ENCODE results near the gene HAT1.
A peak's percentile ranks its signal among the peaks of the same experiment; 100 is the strongest.

The HAT1 gene

DNA sequence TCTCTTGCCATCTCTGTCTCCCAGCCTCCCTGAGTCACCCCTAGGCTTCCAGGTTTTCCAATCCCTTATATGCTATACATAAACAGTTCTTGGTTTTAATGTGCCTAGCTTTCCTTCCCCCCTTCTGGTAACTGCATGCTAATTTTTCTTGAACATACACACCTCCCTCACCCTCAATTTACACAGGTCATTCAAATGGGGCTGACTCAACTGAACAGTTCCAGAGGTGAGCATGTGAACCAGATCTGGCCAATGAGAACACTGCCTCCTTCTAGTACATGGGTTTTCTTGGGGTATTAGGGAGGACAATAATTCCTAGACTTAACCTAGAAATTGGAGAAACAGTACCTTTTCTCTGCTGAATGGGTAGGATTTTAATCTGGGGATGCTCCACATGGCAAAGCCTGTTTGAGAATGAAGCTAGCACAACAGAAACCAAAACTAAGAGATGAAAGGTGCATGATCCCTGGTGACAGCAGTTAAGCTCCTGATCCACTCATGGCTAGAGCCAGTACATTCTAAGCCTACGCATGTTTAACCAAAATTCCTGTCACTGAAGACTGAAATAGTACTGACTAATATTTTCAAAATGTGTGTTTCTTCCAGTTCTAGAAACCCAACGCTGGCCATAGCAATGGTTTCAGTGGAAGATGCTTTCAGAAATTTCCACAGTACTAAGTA, 40.0 kb upstream of the HAT1 start:
- H2AFZ ChIP-seq (ENCODE audit: low read depth, low read length): no peak overlapping the region

DNA sequence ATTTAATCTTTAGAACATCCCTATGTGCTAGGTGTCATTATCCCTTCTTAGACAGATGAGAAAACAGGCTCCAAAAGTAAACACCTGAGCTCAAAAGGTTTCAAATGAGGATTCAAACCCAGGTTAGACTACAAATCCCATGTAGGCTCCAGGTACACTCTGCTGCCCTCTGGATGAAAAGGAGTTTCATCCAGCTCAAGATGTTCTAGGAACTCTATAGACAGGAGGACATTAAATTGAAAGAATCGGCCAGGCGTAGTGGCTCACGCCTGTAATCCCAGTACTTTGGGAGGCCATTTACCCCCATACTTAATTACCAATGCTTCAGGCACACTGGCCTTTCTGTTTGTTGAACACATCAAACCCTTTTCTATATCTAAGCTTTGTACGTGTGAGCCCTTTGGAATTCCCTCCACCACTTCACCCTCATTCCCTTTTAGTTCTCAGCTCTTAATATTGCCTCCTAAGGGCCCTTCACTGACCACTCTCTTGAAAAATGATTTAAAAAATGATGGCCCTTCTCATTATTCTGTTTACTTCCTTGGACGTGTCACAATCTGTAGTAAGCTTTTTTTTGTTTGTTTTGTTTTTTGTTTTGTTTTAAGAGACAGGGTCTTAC, 38.9 kb upstream of the HAT1 start:
- Histone ChIP-seq H4K20me1 (ENCODE audit: insufficient read depth, low read length) (no peaks in the 10 kb centered on the region; the same call in 1 of the 2 replicates), H3K9ac (ENCODE audit: low read depth, low read length) (no peak overlapping the region), H3K4me3 (ENCODE audit: low read depth in 1 of 2, low read length in 2 of 2) (no peak overlapping the region), H2AFZ (ENCODE audit: low read depth, low read length) (no peak overlapping the region), H3K4me1 (ENCODE audit: insufficient read depth, low read length) (no peaks in the 10 kb centered on the region), H3K36me3 (ENCODE audit: insufficient read depth, low read length) (no peaks in the 10 kb centered on the region), H3K9me3 (ENCODE audit: insufficient read depth, low read length, severe bottlenecking) (no peaks in the 10 kb centered on the region), H3K27ac (ENCODE audit: low read length) (no peak overlapping the region), H3K79me2 (ENCODE audit: insufficient read depth, low read length) (peaks cover 27% of the 10 kb centered on the region), H3K4me2 (ENCODE audit: insufficient read depth, low read length) (no peak overlapping the region), H3K27me3 (ENCODE audit: insufficient read depth, low read length, poor library complexity) (no peaks in the 10 kb centered on the region)
- DNase-seq (no peak), ATAC-seq (ENCODE audit: insufficient read depth, low read depth) (no peak)
- no peak for TF ChIP-seq EZH2 (IDR thresholded peaks at IDR 0.05; ENCODE audit: borderline replicate concordance, low read depth, low read length, severe bottlenecking)
- TF ChIP-seq, protein P1, sequence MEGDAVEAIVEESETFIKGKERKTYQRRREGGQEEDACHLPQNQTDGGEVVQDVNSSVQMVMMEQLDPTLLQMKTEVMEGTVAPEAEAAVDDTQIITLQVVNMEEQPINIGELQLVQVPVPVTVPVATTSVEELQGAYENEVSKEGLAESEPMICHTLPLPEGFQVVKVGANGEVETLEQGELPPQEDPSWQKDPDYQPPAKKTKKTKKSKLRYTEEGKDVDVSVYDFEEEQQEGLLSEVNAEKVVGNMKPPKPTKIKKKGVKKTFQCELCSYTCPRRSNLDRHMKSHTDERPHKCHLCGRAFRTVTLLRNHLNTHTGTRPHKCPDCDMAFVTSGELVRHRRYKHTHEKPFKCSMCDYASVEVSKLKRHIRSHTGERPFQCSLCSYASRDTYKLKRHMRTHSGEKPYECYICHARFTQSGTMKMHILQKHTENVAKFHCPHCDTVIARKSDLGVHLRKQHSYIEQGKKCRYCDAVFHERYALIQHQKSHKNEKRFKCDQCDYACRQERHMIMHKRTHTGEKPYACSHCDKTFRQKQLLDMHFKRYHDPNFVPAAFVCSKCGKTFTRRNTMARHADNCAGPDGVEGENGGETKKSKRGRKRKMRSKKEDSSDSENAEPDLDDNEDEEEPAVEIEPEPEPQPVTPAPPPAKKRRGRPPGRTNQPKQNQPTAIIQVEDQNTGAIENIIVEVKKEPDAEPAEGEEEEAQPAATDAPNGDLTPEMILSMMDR (IDR thresholded peaks at IDR 0.05; ENCODE audit: borderline replicate concordance, extremely low read depth, low read length, poor library complexity, severe bottlenecking): no peak

More for the DNA sequence above, 40.0 kb upstream of the HAT1 start:
- Histone ChIP-seq H3K9ac (ENCODE audit: low read depth, low read length) (no peak overlapping the region), H3K4me2 (ENCODE audit: insufficient read depth, low read length) (no peak overlapping the region), H3K36me3 (ENCODE audit: insufficient read depth, low read length) (no peaks in the 10 kb centered on the region), H3K9me3 (ENCODE audit: insufficient read depth, low read length, severe bottlenecking) (no peaks in the 10 kb centered on the region), H3K4me1 (ENCODE audit: insufficient read depth, low read length) (no peaks in the 10 kb centered on the region), H4K20me1 (ENCODE audit: insufficient read depth, low read length) (no peaks in the 10 kb centered on the region; the same call in 1 of the 2 replicates), H3K79me2 (ENCODE audit: insufficient read depth, low read length) (peaks cover 34% of the 10 kb centered on the region), H3K27ac (ENCODE audit: low read length) (no peak overlapping the region), H3K27me3 (ENCODE audit: insufficient read depth, low read length, poor library complexity) (no peaks in the 10 kb centered on the region), H3K4me3 (ENCODE audit: low read depth in 1 of 2, low read length in 2 of 2) (no peak overlapping the region)
- TF ChIP-seq, protein P1 (IDR thresholded peaks at IDR 0.05; ENCODE audit: borderline replicate concordance, extremely low read depth, low read length, poor library complexity, severe bottlenecking): no peak
- no peak for TF ChIP-seq EZH2 (IDR thresholded peaks at IDR 0.05; ENCODE audit: borderline replicate concordance, low read depth, low read length, severe bottlenecking)
- ATAC-seq (ENCODE audit: insufficient read depth, low read depth): peak; percentile 54; the same call in 2 of the 3 replicates
- no peak for DNase-seq

DNA sequence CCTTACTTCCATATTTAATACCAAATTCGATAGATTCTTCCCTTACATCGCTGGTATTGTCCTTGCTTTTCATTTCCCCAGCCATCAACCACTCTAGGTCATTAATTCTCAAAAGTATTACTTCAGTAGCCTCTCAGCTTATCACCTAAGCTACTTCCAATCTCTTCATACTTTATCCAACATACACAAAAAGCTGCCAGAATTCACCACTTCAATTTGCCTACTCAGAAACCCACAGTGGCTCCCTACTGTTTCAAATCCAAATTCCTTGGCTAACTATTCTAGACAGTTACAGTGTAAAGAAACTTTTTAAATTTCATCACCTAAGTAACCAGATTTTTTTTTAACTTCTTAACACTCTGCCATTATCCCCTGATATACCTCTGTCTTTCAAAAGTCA, 32.9 kb upstream of the HAT1 start:
- Histone ChIP-seq H3K79me2 (ENCODE audit: insufficient read depth, low read length) (peaks cover 49% of the 10 kb centered on the region), H3K9ac (ENCODE audit: low read depth, low read length) (no peak overlapping the region), H3K9me3 (ENCODE audit: insufficient read depth, low read length, severe bottlenecking) (no peaks in the 10 kb centered on the region), H3K4me2 (ENCODE audit: insufficient read depth, low read length) (no peak overlapping the region), H3K36me3 (ENCODE audit: insufficient read depth, low read length) (peaks cover 17% of the 10 kb centered on the region; the same call in 1 of the 2 replicates), H3K4me3 (ENCODE audit: low read depth in 1 of 2, low read length in 2 of 2) (no peak overlapping the region), H3K27ac (ENCODE audit: low read length) (no peak overlapping the region), H3K4me1 (ENCODE audit: insufficient read depth, low read length) (peaks cover 14% of the 10 kb centered on the region), H2AFZ (ENCODE audit: low read depth, low read length) (no peak overlapping the region), H4K20me1 (ENCODE audit: insufficient read depth, low read length) (no peaks in the 10 kb centered on the region), H3K27me3 (ENCODE audit: insufficient read depth, low read length, poor library complexity) (no peaks in the 10 kb centered on the region)
- ATAC-seq (ENCODE audit: insufficient read depth, low read depth): no peak
- TF ChIP-seq, protein P1 (IDR thresholded peaks at IDR 0.05; ENCODE audit: borderline replicate concordance, extremely low read depth, low read length, poor library complexity, severe bottlenecking): no peak
- no peak for TF ChIP-seq EZH2 (IDR thresholded peaks at IDR 0.05; ENCODE audit: borderline replicate concordance, low read depth, low read length, severe bottlenecking)
- no peak for DNase-seq
